IMR-90 (cell line): ENCODE results near the gene FKTN.
A peak's percentile ranks its signal among the peaks of the same experiment; 100 is the strongest.

ENCODE experiments used
- BHLHE40 ChIP-seq: fragments of 150-350 bp; IDR thresholded peaks from 2 replicates; pipeline ENCODE4 v1.6.1; 2016; ENCODE audit warnings: mild to moderate bottlenecking, low read depth, low read length
- CEBPB ChIP-seq: IDR thresholded peaks from 2 replicates; pipeline ENCODE4 v1.6.1; 2012; ENCODE audit warnings: low read depth, low read length, improper control_type of control experiment
- CTCF ChIP-seq: conservative IDR thresholded peaks from 2 replicates; pipeline ENCODE4 v1.5.1; 2012; ENCODE audit warnings: mild to moderate bottlenecking, low read depth, low read length, improper control_type of control experiment
- ELK1 ChIP-seq: fragments of 150-350 bp; IDR thresholded peaks from 2 replicates; pipeline ENCODE4 v1.6.1; 2016; ENCODE audit warnings: low read depth, mild to moderate bottlenecking, low read length, moderate library complexity, borderline replicate concordance
- MAFK ChIP-seq: IDR thresholded peaks from 2 replicates; pipeline ENCODE4 v1.6.1; 2012; ENCODE audit warnings: low read depth, low read length, improper control_type of control experiment
- MAZ ChIP-seq: IDR thresholded peaks from 2 replicates; pipeline ENCODE4 v1.6.1; 2012; ENCODE audit warnings: low read depth, mild to moderate bottlenecking, low read length, improper control_type of control experiment, moderate library complexity, borderline replicate concordance
- POLR2A ChIP-seq: IDR thresholded peaks from 2 replicates; pipeline ENCODE4 v1.6.1; 2012; ENCODE audit warnings: mild to moderate bottlenecking, low read depth, low read length
- RAD21 ChIP-seq: IDR thresholded peaks from 2 replicates; pipeline ENCODE4 v1.6.1; 2012; ENCODE audit warnings: low read length, improper control_type of control experiment
- RFX5 ChIP-seq: IDR thresholded peaks from 2 replicates; pipeline ENCODE4 v1.8.0; 2012; ENCODE audit warnings: low read depth, mild to moderate bottlenecking, low read length, moderate library complexity
- SMC3 ChIP-seq: fragments of 150-350 bp; IDR thresholded peaks from 2 replicates; pipeline ENCODE4 v1.6.1; 2016; ENCODE audit warnings: low read depth, mild to moderate bottlenecking, antibody characterized with exemption, low read length, moderate library complexity
- USF2 ChIP-seq: fragments of 150-350 bp; IDR thresholded peaks from 2 replicates; pipeline ENCODE4 v1.6.1; 2017; ENCODE audit warnings: mild to moderate bottlenecking, antibody characterized with exemption, low read length, low read depth

- TF ChIP-seq SMC3 = no peak; the same call in 1 of the 2 replicates
- no peak for TF ChIP-seq USF2
- no peak for TF ChIP-seq BHLHE40
- TF ChIP-seq ELK1 = no peak
- no peak for TF ChIP-seq RAD21
- TF ChIP-seq MAFK = no peak
- peak; percentile 34; the same call in 1 of the 2 replicates for TF ChIP-seq CTCF
- TF ChIP-seq CEBPB = no peak
- no peak for TF ChIP-seq POLR2A
- TF ChIP-seq MAZ = no peak
- TF ChIP-seq RFX5 = no peak
Observed at GRCh38 chr9:105637787-105638395, 80.0 kb downstream of the FKTN start.
